ENCODE measurements around the gene EBF3. TPM values are rescaled to one million over a fixed set of nuclear protein-coding genes. Genes with fewer than 3 reads are reported as not detected.

EBF3 gene
- total RNA-seq, 1 experiment from 2014 or later = 0.22 TPM

DNA sequence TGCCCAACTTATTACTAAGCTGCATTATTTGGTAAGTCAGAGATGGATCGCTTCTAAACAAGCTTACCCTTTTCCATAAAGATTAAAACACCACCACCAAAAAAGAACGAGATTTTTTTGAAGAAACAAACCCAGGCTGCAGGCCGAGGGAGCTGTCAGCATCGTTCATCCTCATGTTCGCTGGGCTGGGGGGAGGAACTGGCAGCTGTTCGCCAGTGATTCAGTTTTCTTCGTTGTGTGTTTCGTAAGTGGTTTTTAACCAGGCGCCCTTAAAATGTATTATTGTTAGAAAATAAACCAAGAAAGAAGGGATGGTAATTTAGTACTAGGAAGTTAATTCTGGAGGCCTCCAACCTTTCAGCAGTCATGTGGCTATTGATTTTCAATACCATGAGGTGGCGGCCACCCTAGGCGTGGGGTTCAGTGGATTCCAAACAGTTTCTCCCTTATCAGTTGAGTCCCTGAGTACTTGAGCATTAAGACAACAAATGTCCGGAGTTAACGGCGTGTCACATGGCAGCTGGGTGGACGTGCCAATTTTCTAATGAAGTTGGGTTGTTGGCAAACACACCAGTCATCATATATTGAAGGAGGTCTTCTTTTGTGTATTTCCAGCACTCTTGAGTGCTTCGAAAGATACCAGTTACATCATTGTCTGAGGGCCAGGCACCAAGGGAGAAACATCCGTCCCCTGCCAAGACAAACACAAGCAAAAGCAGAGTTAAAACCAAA is 173.2 kb downstream of the EBF3 start:
- no peak for DNase-seq
- WGBS (ENCODE audit: extremely low coverage, insufficient read length, low lambda C conversion rate) = no CpG with 5 or more reads among the region's 17 CpGs
- H3K79me2 ChIP-seq (ENCODE audit: insufficient read depth, low read length) = no peaks in the 10 kb centered on the region

More for the DNA sequence above, 173.2 kb downstream of the EBF3 start:
- no peak overlapping the region for H2BK120ac ChIP-seq (ENCODE audit: low read depth, low read length, poor library complexity, severe bottlenecking)
- Mint-ChIP-seq H3K9me3 (peaks cover 0 to 3% of the 10 kb centered on the region in 2 experiments; a peak in 1 of 5 replicates), H3K4me1 (0 out of 4 replicates have a peak, but pooled peaks cover 0 to 2% of the 10 kb centered on the region in 2 experiments), H3K27me3 (ENCODE audit: low read depth) (no peaks in the 10 kb centered on the region), H3K4me3 (no peak overlapping the region), H3K27ac (no peak overlapping the region), H3K36me3 (ENCODE audit: insufficient read depth in 1 of 3, low read depth in 3 of 3) (no peaks in the 10 kb centered on the region; a peak in 1 of 7 replicates)
- no peak overlapping the region for H3K27ac ChIP-seq (ENCODE audit: insufficient read length, low read depth, low read length)
- no peak overlapping the region for H3K56ac ChIP-seq (ENCODE audit: insufficient read length, low read depth, low read length)
- H3K4me1 ChIP-seq (ENCODE audit: insufficient read depth, low read length) = no peaks in the 10 kb centered on the region
- no peak overlapping the region for H2AK5ac ChIP-seq (ENCODE audit: insufficient read length, low read length)
- H3K4ac ChIP-seq (ENCODE audit: low read depth, low read length) = no peak overlapping the region
- no peak overlapping the region for H2BK20ac ChIP-seq (ENCODE audit: low read depth, low read length, poor library complexity, severe bottlenecking)
- H3K9ac ChIP-seq (ENCODE audit: extremely low read depth, insufficient read length, low read length) = no peak overlapping the region
- no peaks in the 10 kb centered on the region for H4K20me1 ChIP-seq (ENCODE audit: control insufficient read depth, insufficient read depth, insufficient read length)
- H3K27me3 ChIP-seq (ENCODE audit: insufficient read depth, low read length) = no peaks in the 10 kb centered on the region
- no peaks in the 10 kb centered on the region for H3K79me1 ChIP-seq (ENCODE audit: insufficient read depth, low read depth, low read length, poor library complexity, severe bottlenecking)
- H3K18ac ChIP-seq (ENCODE audit: insufficient read length, low read depth, low read length) = no peak overlapping the region
- no peak overlapping the region for H3K23ac ChIP-seq (ENCODE audit: insufficient read length, low read depth, low read length)
- H4K91ac ChIP-seq (ENCODE audit: insufficient read length, low read depth, low read length) = no peak overlapping the region
- no peak overlapping the region for H2BK5ac ChIP-seq (ENCODE audit: insufficient read length, low read length)
- H3K4me2 ChIP-seq (ENCODE audit: insufficient read depth, insufficient read length, low read length) = no peak overlapping the region
- no peaks in the 10 kb centered on the region for H3K9me3 ChIP-seq (ENCODE audit: control insufficient read depth, low read depth, low read length)
- H4K8ac ChIP-seq (replicated peaks; ENCODE audit: insufficient read length, low read depth, low read length) = no peak overlapping the region
- TF ChIP-seq, protein P1, sequence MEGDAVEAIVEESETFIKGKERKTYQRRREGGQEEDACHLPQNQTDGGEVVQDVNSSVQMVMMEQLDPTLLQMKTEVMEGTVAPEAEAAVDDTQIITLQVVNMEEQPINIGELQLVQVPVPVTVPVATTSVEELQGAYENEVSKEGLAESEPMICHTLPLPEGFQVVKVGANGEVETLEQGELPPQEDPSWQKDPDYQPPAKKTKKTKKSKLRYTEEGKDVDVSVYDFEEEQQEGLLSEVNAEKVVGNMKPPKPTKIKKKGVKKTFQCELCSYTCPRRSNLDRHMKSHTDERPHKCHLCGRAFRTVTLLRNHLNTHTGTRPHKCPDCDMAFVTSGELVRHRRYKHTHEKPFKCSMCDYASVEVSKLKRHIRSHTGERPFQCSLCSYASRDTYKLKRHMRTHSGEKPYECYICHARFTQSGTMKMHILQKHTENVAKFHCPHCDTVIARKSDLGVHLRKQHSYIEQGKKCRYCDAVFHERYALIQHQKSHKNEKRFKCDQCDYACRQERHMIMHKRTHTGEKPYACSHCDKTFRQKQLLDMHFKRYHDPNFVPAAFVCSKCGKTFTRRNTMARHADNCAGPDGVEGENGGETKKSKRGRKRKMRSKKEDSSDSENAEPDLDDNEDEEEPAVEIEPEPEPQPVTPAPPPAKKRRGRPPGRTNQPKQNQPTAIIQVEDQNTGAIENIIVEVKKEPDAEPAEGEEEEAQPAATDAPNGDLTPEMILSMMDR (conservative IDR thresholded peaks at IDR 0.05) = no peak
- no peak overlapping the region for H2BK15ac ChIP-seq (ENCODE audit: low read depth, low read length)
- H2AFZ ChIP-seq (ENCODE audit: low read length) = no peak overlapping the region
- no peak overlapping the region for H3T11ph ChIP-seq (ENCODE audit: low read length)
- H2BK12ac ChIP-seq (ENCODE audit: insufficient read length, low read depth, low read length) = no peak overlapping the region
- H3K14ac ChIP-seq (ENCODE audit: insufficient read depth, low read length) = no peak overlapping the region
- H3K23me2 ChIP-seq (ENCODE audit: insufficient read length, low read depth, low read length, poor library complexity, severe bottlenecking) = no peaks in the 10 kb centered on the region
- H4K5ac ChIP-seq (ENCODE audit: insufficient read length, low read depth, low read length) = no peak overlapping the region
